ENCODE measurements around the gene SPRYD3.
"Not testable (repeated sequence)": the region's sequence is repeated elsewhere in the genome, so short reads cannot be mapped to it uniquely, and the experiment has no call there.

Gene SPRYD3, protein sequence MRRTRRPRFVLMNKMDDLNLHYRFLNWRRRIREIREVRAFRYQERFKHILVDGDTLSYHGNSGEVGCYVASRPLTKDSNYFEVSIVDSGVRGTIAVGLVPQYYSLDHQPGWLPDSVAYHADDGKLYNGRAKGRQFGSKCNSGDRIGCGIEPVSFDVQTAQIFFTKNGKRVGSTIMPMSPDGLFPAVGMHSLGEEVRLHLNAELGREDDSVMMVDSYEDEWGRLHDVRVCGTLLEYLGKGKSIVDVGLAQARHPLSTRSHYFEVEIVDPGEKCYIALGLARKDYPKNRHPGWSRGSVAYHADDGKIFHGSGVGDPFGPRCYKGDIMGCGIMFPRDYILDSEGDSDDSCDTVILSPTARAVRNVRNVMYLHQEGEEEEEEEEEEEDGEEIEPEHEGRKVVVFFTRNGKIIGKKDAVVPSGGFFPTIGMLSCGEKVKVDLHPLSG

DNA sequence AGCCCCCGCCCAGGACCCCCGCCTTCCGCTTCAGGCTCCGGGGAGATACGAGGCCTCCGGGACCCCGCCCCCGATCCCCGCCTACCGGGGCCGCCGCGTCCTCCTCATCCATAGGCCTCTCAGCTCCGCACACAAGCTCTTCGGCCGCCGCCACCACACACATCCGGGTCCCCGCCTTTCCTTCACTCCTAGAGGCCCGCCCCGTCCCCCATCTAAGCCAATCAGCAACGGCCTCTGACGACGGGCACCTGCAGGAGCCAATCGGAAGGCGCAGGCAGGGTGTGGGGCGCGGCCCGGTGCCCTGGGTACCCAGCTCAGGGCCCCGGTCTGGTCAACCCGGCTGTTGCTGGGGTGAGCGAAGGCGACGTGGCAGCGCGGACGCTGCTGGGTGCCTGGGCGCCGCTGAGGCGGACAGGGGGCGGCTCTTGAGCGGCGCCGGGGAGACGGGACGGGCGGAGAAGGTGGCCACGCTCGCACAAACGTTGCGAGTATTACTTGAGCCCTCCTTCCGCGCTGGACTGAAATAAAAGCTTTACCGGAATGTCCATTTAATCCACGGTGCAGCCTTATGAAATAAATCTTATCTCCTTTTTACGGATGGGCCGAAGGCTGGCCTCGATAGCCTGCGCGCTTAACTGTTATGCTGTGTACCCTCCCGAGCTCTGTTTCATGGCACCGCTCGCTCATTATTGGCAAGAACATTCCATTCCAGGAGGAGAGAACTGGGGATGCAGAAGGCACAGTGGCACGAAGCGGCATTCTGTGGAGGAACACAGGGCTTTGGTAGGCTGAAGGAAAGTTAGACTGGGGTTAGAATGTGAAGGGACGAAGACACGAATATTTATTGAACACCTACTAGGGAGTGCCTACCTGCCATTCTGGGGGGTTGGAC is at the start of gene SPRYD3:
SPRYD3 (minus strand) TSS at position 165 of the 892 bp plus-strand sequence; CDS start at position 108, 57 bp downstream.
- DNase-seq (ENCODE audit: low read depth, low spot score): peak; percentile 91

GRCh38 chr12:53127169-53127568 is 48.0 kb upstream of the SPRYD3 start:
- DNase-seq (ENCODE audit: low read depth, low spot score): no peak

GRCh38 chr12:53124352-53124723 is 45.1 kb upstream of the SPRYD3 start:
- no peak for DNase-seq (ENCODE audit: low read depth, low spot score)

DNA sequence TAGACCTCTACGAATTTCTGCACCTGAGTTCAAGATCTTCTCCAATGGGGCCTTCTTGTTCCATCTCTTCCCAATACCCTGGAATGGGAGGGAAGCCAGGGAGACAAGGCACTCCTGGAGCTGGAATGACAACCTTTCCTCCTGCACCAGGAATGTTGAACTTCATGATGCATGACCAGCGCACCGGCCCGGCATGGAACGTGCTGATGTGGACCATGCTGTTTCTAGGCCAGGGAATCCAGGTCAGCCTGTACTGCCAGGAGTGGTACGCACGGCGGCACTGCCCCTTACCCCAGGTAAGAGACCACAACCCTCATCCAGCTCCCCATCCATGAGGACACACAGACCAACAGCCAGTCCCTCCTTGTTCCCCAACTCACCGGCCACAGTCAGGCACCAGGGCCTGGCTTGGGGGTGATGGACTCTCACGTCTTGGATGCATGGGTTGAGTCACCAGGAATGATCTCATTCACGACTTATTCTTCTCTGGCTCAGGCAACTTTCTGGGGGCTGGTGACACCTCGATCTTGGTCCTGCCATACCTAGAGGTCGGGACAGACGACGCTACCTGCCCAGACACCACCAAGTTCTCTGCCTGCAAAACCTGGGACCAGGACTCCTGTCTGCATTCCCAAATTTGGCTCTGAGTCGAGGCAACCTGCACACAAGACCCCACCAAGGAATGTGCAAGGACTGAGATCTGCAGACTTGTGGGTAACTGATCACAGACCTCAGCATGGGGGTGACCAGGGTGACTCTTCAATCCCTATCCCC is 44.6 kb upstream of the SPRYD3 start:
- DNase-seq (ENCODE audit: low read depth, low spot score): no peak

GRCh38 chr12:53122961-53123468 is 43.8 kb upstream of the SPRYD3 start:
- DNase-seq (ENCODE audit: low read depth, low spot score): no peak

DNA sequence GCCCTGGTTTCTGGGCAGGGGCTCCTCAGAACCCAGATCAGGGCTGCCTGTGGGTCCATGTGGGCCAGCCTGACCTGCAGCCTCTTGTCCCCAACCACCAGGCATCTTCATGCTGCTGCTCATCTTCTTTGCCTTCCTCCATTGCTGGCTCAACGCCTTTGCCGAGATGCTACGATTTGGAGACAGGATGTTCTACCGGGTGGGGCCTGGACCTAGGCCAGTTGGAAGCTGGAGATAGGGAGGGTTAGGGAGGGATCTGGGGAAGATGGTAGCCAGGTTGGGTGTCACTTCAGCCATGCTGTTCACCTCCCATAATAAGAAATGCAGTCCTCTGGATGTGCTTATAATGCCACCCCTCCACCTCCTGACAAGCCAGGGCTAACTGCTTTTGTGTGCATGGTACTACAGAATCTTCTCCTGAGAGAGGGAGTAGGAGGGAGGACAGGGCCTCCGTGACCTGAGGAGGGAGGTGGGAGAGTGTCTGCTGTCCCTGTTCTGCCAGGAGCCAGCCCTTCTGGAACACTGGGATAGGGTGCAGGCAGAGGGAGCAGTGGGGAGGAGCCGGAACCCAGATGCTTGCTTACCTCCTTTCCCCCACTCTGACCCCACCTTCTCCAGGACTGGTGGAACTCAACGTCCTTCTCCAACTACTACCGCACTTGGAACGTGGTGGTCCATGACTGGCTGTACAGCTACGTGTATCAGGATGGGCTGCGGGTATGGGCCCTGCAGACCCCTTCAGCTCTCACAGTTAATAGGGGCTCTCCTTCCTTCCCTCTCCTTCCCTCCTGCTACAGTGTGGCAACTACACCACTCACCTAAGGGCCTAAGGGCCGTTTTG is 41.7 kb upstream of the SPRYD3 start:
- DNase-seq (ENCODE audit: low read depth, low spot score): no peak

- no peak for DNase-seq (ENCODE audit: low read depth, low spot score)
Observed at GRCh38 chr12:53118751-53119300, 39.6 kb upstream of the SPRYD3 start.

GRCh38 chr12:53115891-53116648 is 36.9 kb upstream of the SPRYD3 start:
- no peak for DNase-seq (ENCODE audit: low read depth, low spot score)

DNA sequence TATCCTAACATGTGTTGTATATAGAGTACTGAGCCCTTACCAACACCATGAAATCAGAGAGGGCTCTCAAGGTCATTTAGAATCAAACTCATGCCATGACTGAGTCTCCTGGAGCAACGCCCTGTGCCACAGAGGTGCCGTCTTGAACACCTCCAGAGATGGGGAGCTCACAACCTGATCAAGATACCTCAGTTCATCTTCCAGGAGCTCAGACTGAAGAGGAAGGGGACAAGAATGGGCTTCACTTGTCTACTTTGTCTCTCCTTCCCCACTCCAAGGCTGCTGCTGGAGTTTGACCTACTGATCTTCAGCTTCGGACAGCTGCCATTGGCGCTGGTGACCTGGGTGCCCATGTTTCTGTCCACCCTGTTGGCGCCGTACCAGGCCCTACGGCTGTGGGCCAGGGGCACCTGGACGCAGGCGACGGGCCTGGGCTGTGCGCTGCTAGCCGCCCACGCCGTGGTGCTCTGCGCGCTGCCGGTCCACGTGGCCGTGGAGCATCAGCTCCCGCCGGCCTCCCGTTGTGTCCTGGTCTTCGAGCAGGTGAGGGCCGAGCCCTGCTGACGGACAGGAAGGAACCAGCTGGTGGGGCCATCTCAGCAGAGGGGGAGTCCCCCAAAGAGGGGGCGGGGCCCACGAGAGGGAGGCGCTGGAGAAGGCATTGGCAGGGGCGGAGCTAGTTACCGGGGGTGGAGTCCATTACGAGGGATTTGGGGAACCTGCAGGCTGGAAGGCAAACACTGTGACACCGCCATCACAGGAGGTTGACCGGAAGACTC is 36.1 kb upstream of the SPRYD3 start:
- no peak for DNase-seq (ENCODE audit: low read depth, low spot score)

GRCh38 chr12:53113951-53114350 is 34.8 kb upstream of the SPRYD3 start:
- DNase-seq (ENCODE audit: low read depth, low spot score): no peak

DNA sequence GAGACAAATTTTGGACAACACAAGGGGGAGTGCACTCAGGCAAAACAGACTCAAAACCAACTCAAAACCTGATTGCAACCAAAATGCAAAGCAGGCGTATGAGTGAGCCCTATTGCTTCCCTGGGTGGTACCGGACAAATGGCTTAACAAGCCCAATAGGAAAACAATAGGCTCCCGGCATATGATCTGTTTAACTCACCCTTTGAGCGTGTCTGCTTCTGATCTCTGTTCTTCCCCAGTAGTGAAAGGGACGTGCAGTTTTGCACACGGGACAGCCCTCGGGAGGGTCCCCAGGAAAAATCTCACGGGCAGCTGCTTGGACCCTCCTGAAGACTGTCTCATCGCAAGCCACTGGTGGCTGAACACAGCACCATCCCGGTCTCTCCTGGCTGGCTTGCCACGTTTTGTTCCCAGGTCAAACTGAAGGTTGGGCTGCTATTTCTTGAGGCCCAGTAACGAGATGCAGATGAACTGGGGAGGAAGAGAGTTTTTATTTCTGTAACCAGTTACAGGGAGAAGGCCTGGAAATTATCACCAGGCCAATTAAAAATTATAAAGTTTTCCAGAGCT is 34.0 kb upstream of the SPRYD3 start:
- DNase-seq (ENCODE audit: low read depth, low spot score): no peak

GRCh38 chr12:53112431-53112830 is 33.2 kb upstream of the SPRYD3 start:
- DNase-seq (ENCODE audit: low read depth, low spot score): not testable (repeated sequence)

GRCh38 chr12:53107122-53107521 is 27.9 kb upstream of the SPRYD3 start:
- DNase-seq (ENCODE audit: low read depth, low spot score): no peak

DNA sequence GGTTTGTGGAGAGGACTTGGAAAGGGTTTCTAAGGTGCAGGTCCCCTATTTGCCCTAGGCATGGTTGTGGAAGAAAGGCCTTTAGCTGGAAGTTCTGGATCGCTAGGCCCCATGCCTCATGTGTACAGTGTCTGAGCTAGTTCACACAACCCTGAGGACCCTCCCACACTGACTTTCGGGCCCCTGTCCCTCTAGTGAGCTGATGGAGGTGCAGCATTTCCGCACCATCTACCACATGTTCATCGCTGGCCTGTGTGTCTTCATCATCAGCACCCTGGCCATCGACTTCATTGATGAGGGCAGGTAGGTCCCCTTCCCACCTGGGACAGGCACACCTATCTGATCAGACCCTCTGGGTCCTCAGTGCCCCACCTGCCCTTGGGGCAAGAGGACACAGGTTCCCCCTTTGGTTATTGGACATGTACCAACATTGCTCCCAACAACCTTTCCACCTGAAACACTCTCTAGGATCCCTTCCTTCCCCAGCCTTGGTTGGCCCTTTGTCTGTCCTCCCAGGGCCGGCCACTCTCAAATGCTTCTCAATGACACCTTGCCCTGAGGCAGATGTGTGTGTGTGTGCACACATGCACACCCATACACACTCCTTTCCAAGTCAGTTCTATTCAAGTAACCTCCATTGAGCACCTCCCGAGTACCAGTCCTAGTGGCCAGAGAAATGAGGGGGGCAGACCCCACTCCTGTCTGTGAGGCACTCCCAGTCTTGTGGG is 26.7 kb upstream of the SPRYD3 start:
- DNase-seq (ENCODE audit: low read depth, low spot score): no peak

- no peak for DNase-seq (ENCODE audit: low read depth, low spot score)
Observed at GRCh38 chr12:53105256-53105655, 26.1 kb upstream of the SPRYD3 start.

DNA sequence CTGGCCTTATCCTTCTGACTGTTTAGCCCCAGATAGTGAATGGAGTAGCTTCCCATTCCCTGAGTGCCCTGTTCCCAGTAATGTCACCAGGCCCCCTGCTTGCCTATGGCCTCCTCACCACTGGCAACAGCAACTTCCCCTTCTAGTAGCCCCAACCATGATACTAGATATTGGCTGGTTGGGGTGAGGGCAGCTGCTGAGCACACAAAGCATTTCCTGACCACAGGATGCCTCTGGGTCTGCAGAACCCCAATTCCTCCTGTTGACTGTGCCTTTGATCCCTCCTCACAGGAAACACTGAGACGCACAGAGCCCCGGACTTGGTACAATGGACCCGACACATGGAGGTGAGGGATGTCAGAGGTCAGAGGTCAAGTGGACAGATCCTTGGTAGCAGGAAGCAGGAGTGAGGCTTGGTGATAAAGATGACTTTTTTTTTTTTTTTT is 24.7 kb upstream of the SPRYD3 start:
- no peak for DNase-seq (ENCODE audit: low read depth, low spot score)

GRCh38 chr12:53102883-53103807 is 24.0 kb upstream of the SPRYD3 start, which contains the start of gene SOAT2:
Gene SOAT2, plus strand, starts transcription at chr12:53103486. Its CDS starts 92 bp downstream, at chr12:53103578.
- DNase-seq (ENCODE audit: low read depth, low spot score): no peak

Measured in smooth muscle cell of the brain vasculature (primary cell).